HepG2 (cell line): Measurements from ENCODE around the gene PTGDR2. TPM values are rescaled to one million over a fixed set of nuclear protein-coding genes. Genes with fewer than 3 reads are reported as not detected.
A peak's percentile ranks its signal among the peaks of the same experiment; 100 is the strongest.

ENCODE experiments used
- ATAC-seq: fragments of 200-7000 bp; cut with Tn5 transposase; 3 replicates; pipeline ENCODE4 v1.9.1; 2020; ENCODE audit warnings: mild to moderate bottlenecking, moderate library complexity
- BruUV-seq: library from RNA; stranded (reverse); fragments of 400-500 nt; replicated peaks from 2 replicates; lab custom pipeline; 2021; lab: Mats Ljungman, UMichigan
- CTCF ChIA-PET: fragments of 300-600 bp; formaldehyde crosslinking; extraction: SDS; loops from one replicate; lab custom pipeline; 2021; ENCODE audit warnings: low total read pairs, inconsistent platforms, low intra/inter-chr PET ratio; lab: Yijun Ruan, JAX
- POLR2A ChIA-PET: fragments of 350-600 bp; sonication (Branson Sonifier 250); formaldehyde crosslinking; loops from one replicate; lab custom pipeline; 2020; ENCODE audit warnings: antibody characterized with exemption, inconsistent platforms; lab: Yijun Ruan, JAX
- DNase-seq: peaks from one replicate; pipeline ENCODE4 v3.0.0-alpha.2; 2015; ENCODE audit warnings: low spot score
- FAIRE-seq: peaks from 3 replicates; lab custom pipeline; 2011; peaks lifted over from hg19 to GRCh38; lab: Jason Lieb, UNC
- H2AFZ ChIP-seq: one replicate; pipeline ENCODE4 v1.6.1; 2011; ENCODE audit warnings: low read length, inconsistent platforms
- H3K27ac ChIP-seq: fragments of 300-600 bp; 3 replicates; pipeline ENCODE4 v1.8.0; 2011; ENCODE audit warnings: mixed run types, mild to moderate bottlenecking, mixed read lengths, low read length, inconsistent platforms; ENCODE audit not compliant: insufficient read depth; ENCODE audit errors: extremely low read length
- H3K27me3 ChIP-seq, 2 experiments: fragments of 200-600 bp in 1 of 2; 2 replicates in 1 of 2; 3 replicates in 1 of 2; pipeline versions ENCODE4 v1.6.0 to v1.8.0; 2011; ENCODE audit warnings: low read length in 2 of 2, mild to moderate bottlenecking in 2 of 2, moderate library complexity in 2 of 2, inconsistent platforms in 1 of 2; ENCODE audit not compliant: insufficient read depth in 2 of 2, control insufficient read depth in 1 of 2
- H3K36me3 ChIP-seq, 2 experiments: fragments of 200-600 bp in 1 of 2; replicated peaks in 1 of 2; 2 replicates in 1 of 2; 3 replicates in 1 of 2; pipeline versions ENCODE4 v1.5.1 to v1.8.0; 2011; ENCODE audit warnings: low read length in 2 of 2, inconsistent platforms in 1 of 2; ENCODE audit not compliant: insufficient read depth in 2 of 2, control insufficient read depth in 1 of 2
- H3K4me1 ChIP-seq: 2 replicates; pipeline ENCODE4 v1.5.1; 2012; ENCODE audit warnings: low read length, inconsistent platforms; ENCODE audit not compliant: insufficient read depth
- H3K4me2 ChIP-seq: 2 replicates; pipeline ENCODE4 v1.6.0; 2011; ENCODE audit warnings: low read depth, low read length, inconsistent platforms
- H3K4me3 ChIP-seq, 3 experiments: fragments of 200-600 bp in 1 of 3; sonication (generic), shearing (Covaris generic) in 1 of 3; replicated peaks in 1 of 3; 2 replicates each; pipeline ENCODE4 v1.5.1; 2011 to 2016; ENCODE audit warnings: low read length in 3 of 3, inconsistent platforms in 2 of 3, low read depth in 2 of 3, mild to moderate bottlenecking in 2 of 3, control low read depth in 1 of 3, mixed read lengths in 1 of 3; ENCODE audit not compliant: insufficient read depth in 1 of 3
- H3K79me2 ChIP-seq: one replicate; pipeline ENCODE4 v1.6.1; 2011; ENCODE audit warnings: low read length, inconsistent platforms; ENCODE audit not compliant: insufficient read depth
- H3K9ac ChIP-seq: 2 replicates; pipeline ENCODE4 v1.6.0; 2011; ENCODE audit warnings: mild to moderate bottlenecking, low read depth, low read length, inconsistent platforms; ENCODE audit not compliant: insufficient read depth
- H3K9me3 ChIP-seq: 2 replicates; pipeline ENCODE4 v1.5.1; 2012; ENCODE audit warnings: mild to moderate bottlenecking, low read length
- H4K20me1 ChIP-seq: 2 replicates; pipeline ENCODE4 v1.6.0; 2011; ENCODE audit warnings: inconsistent platforms, mild to moderate bottlenecking, low read length, moderate library complexity; ENCODE audit not compliant: insufficient read depth
- BORCS8-MEF2B ChIP-seq: sonication (generic); formaldehyde crosslinking; IDR thresholded peaks from 2 replicates; pipeline ENCODE4 v1.8.0; 2022; ENCODE audit warnings: mild to moderate bottlenecking, missing genetic modification reagents
- ESRRA ChIP-seq: sonication (generic); formaldehyde crosslinking; IDR thresholded peaks from 2 replicates; pipeline ENCODE4 v1.5.1; 2020; ENCODE audit warnings: mild to moderate bottlenecking, low read depth, missing genetic modification reagents
- KAT8 ChIP-seq: IDR thresholded peaks from 2 replicates; pipeline ENCODE4 v1.6.1; 2016; ENCODE audit warnings: missing genetic modification reagents, missing compliant biosample characterization
- LCORL ChIP-seq, 2 experiments: fragments of 450-650 bp in 1 of 2; sonication (generic) in 1 of 2; formaldehyde crosslinking in 1 of 2; IDR thresholded peaks; 2 replicates each; pipeline versions ENCODE4 v1.5.0 to v1.6.1; 2017 to 2020; ENCODE audit warnings: antibody characterized with exemption in 1 of 2, missing genetic modification reagents in 1 of 2
- NONO ChIP-seq, 2 experiments: fragments of 450-650 bp in 1 of 2; sonication (generic) in 1 of 2; formaldehyde crosslinking in 1 of 2; IDR thresholded peaks in 1 of 2; conservative IDR thresholded peaks in 1 of 2; 2 replicates each; pipeline versions ENCODE4 v1.6.1 to v1.8.0; 2017 to 2022; ENCODE audit warnings: mild to moderate bottlenecking in 1 of 2, missing genetic modification reagents in 1 of 2, moderate library complexity in 1 of 2
- PLSCR1 ChIP-seq: sonication (generic); formaldehyde crosslinking; IDR thresholded peaks from 2 replicates; pipeline ENCODE4 v1.5.0; 2020; ENCODE audit warnings: missing genetic modification reagents, mild to moderate bottlenecking, borderline replicate concordance
- RAD21 ChIP-seq: fragments of 450-650 bp; formaldehyde crosslinking; IDR thresholded peaks from 2 replicates; pipeline ENCODE4 v1.5.0; 2020; ENCODE audit warnings: mild to moderate bottlenecking
- SRF ChIP-seq: IDR thresholded peaks from 2 replicates; pipeline ENCODE4 v1.6.1; 2011; ENCODE audit warnings: mild to moderate bottlenecking, low read depth, low read length, moderate library complexity
- TAF15 ChIP-seq: fragments of 200-400 bp; formaldehyde crosslinking; IDR thresholded peaks from one replicate; pipeline ENCODE4 v1.6.1; 2018; ENCODE audit warnings: mild to moderate bottlenecking, low read depth, low read length; ENCODE audit not compliant: poor library complexity, severe bottlenecking
- ZBTB10 ChIP-seq: sonication (generic); formaldehyde crosslinking; IDR thresholded peaks from 2 replicates; pipeline ENCODE4 v1.4.0; 2020; ENCODE audit warnings: missing genetic modification reagents, borderline replicate concordance
- ZFX ChIP-seq: sonication (generic); formaldehyde crosslinking; IDR thresholded peaks from 2 replicates; pipeline ENCODE4 v1.4.0; 2020; ENCODE audit warnings: mild to moderate bottlenecking, low read depth, missing genetic modification reagents, moderate library complexity
- ZKSCAN8 ChIP-seq: IDR thresholded peaks from 2 replicates; pipeline ENCODE4 v1.6.1; 2016; ENCODE audit warnings: borderline replicate concordance, missing genetic modification reagents, missing compliant biosample characterization
- ZMYM2 ChIP-seq: sonication (generic); formaldehyde crosslinking; IDR thresholded peaks from 2 replicates; pipeline ENCODE4 v1.8.0; 2022; ENCODE audit warnings: mild to moderate bottlenecking, missing genetic modification reagents
- ZNF124 ChIP-seq: sonication (generic); formaldehyde crosslinking; IDR thresholded peaks from 2 replicates; pipeline ENCODE4 v1.4.0; 2020; ENCODE audit warnings: missing genetic modification reagents
- ZNF441 ChIP-seq: sonication (generic); formaldehyde crosslinking; IDR thresholded peaks from 2 replicates; pipeline ENCODE4 v1.7.0; 2021; ENCODE audit warnings: missing genetic modification reagents, borderline replicate concordance
- ZNF644 ChIP-seq: IDR thresholded peaks from 2 replicates; pipeline ENCODE4 v1.6.1; 2016; ENCODE audit warnings: low read depth
- ZSCAN31 ChIP-seq: sonication (generic); formaldehyde crosslinking; IDR thresholded peaks from 2 replicates; pipeline ENCODE4 v1.5.0; 2020; ENCODE audit warnings: low read depth, mild to moderate bottlenecking, missing genetic modification reagents
- WGBS: methylation state at CpG from one replicate; pipeline ENCODE4 v1.1.6; 2017; ENCODE audit warnings: low lambda C conversion rate; 5-methylcytosine and 5-hydroxymethylcytosine counted together
- in situ Hi-C: cut with HindIII; loops from 2 replicates; pipeline ENCODE4 v1.10.0; 2017; ENCODE audit warnings: low pct_unique_long_range_greater_than_20kb; ENCODE audit not compliant: extremely low pct_ligation_motif_present
- intact Hi-C: fragments of 100-400 bp; cut with micrococcal nuclease; formaldehyde crosslinking; loops from one replicate; pipeline ENCODE4 v1.10.0; 2022; ENCODE audit not compliant: unreplicated experiment
- polyA plus RNA-seq, 8 experiments: library from polyadenylated mRNA; depleted of rRNA in 3 of 8; stranded (reverse) in 7 of 8; unstranded in 1 of 8; fragments of >200 nt; fragmentation: Illumina TruSeq in 4 of 8; extraction: Trizol in 4 of 8; gene quantifications; 2 replicates each; pipeline versions ENCODE4 v1.2.1 to v1.2.3, GENCODE V29; 2011 to 2016; ENCODE audit warnings: low read depth in 4 of 8, missing spikeins in 1 of 8, mixed read lengths in 1 of 8; ENCODE audit not compliant: insufficient read depth in 1 of 8
- total RNA-seq, 5 experiments: library from RNA; depleted of rRNA; stranded (reverse); fragments of >200 nt; fragmentation: Illumina TruSeq; extraction: Trizol; gene quantifications; 2 replicates each; pipeline ENCODE4 v1.2.3, GENCODE V29; 2016; ENCODE audit warnings: low read depth in 1 of 5

PTGDR2 gene
- total and polyA plus RNA-seq, 2 of the 13 experiments (the other 11 are each of a cell fraction or from before 2014, with no cell fraction given) = 1.9 to 2.5 TPM

DNA sequence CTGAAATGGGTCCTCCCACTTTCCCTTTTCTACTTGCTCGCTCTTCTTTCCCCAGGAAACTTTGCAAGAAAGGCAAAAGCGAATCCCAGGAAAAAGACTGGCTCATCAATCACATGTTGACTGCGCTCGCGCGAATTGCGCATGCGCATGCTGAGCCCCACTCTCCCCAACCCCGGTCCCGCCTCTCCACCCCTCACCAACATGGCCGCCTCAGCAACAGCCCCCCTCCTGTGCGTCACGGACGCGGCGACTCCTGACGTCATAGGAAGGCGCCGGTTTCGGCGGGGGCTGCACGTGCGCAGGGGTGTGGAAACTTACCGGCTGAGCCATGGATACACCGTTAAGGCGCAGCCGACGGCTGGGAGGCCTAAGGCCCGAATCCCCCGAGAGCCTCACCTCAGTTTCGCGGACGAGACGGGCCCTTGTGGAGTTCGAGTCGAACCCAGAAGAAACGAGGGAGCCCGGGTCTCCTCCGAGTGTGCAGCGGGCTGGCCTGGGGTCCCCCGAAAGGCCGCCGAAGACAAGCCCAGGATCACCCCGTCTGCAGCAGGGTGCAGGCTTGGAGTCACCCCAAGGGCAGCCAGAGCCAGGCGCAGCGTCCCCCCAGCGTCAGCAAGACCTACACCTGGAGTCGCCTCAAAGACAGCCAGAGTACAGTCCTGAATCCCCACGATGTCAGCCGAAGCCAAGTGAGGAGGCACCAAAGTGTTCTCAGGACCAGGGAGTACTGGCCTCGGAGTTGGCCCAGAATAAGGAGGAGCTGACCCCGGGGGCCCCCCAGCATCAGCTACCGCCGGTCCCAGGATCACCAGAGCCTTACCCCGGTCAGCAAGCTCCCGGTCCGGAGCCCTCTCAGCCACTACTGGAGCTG lies 13.7 kb downstream of the PTGDR2 start, which contains the start of gene CCDC86:
Gene CCDC86, plus strand, starts transcription at position 317 of the 871 bp plus-strand sequence. Its CDS starts 12 bp downstream, at position 329.
- in situ Hi-C loops (no loop called here), intact Hi-C loops (no loop called here)
- Histone ChIP-seq H3K27me3 (no peaks in the 10 kb centered on the region; a peak in 1 of 5 replicates), H4K20me1 (peaks cover 13% of the 10 kb centered on the region; the same call in 1 of the 2 replicates), H3K9me3 (no peaks in the 10 kb centered on the region), H3K79me2 (peaks cover 44% of the 10 kb centered on the region), H3K36me3 (peaks cover 2 to 4% of the 10 kb centered on the region in 2 experiments; a peak in 3 of 5 replicates), H3K9ac (peak within 1 kb of the TSS; percentile 86), H3K4me2 (peak within 1 kb of the TSS; percentile 86), H2AFZ (peak within 1 kb of the TSS; percentile 75), H3K4me1 (peaks cover 41% of the 10 kb centered on the region), H3K4me3 (peak within 1 kb of the TSS; percentile 80 to 97 (median 88)), H3K27ac (peak within 1 kb of the TSS; percentile 68)
- BruUV-seq = TSS peak; percentile 70
- FAIRE-seq = peak; percentile 72
- 8% methylated on average over 23 of the region's 57 CpGs for WGBS
- ChIA-PET CTCF (no interaction called here), POLR2A (interaction anchor here (1.0 to 1.2 kb wide), 3 partner anchors 13 to 39 kb away, joined by 3 to 4 read pairs (median 4); partner anchors contain the start of gene PTGDR2)
- peak; percentile 46 for ATAC-seq
- DNase-seq = peak; percentile 86
- TF ChIP-seq TAF15 (no peak), ZNF124 (CRISPR knock-in tag) (no peak), ZBTB10 (CRISPR knock-in tag) (0 out of 2 replicates have a peak, but pooled peaks have one; percentile 24), KAT8 (peak; percentile 97), PLSCR1 (peak; percentile 77; the same call in 1 of the 2 replicates), ZKSCAN8 (CRISPR knock-in tag) (no peak), LCORL (IDR thresholded peaks at IDR 0.05) (no peak), LCORL (CRISPR knock-in tag; IDR thresholded peaks at IDR 0.05) (peak; percentile 82), NONO (IDR thresholded peaks at IDR 0.05) (no peak), NONO (CRISPR knock-in tag; conservative IDR thresholded peaks at IDR 0.05) (peak; percentile 97), ZSCAN31 (CRISPR knock-in tag) (peak; percentile 81; the same call in 1 of the 2 replicates), ZFX (peak; percentile 90), ZMYM2 (peak; percentile 23; the same call in 1 of the 2 replicates), BORCS8-MEF2B (CRISPR knock-in tag) (peak; percentile 90), SRF (peak; percentile 82), ESRRA (CRISPR knock-in tag) (0 out of 2 replicates have a peak, but pooled peaks have one; percentile 27), ZNF441 (CRISPR knock-in tag) (peak; percentile 70), RAD21 (0 out of 2 replicates have a peak, but pooled peaks have one; percentile 44), ZNF644 (peak; percentile 60; the same call in 1 of the 2 replicates)
